Esophagus squamous epithelium (tissue), 4 donors: ENCODE results near the gene SLC12A8.

Experiments
- CTCF ChIP-seq, 6 experiments: fragments of 450-650 bp in 4 of 6; fragments of 200-600 bp in 2 of 6; sonication (generic) in 2 of 6; IDR thresholded peaks; one replicate each; pipeline ENCODE4 v1.5.1; 2016 to 2019; ENCODE audit warnings: antibody characterized with exemption in 6 of 6, mild to moderate bottlenecking in 4 of 6, moderate library complexity in 4 of 6
- POLR2A ChIP-seq, 4 donors: fragments of 450-650 bp; IDR thresholded peaks; one replicate each; pipeline ENCODE4 v1.6.1; 2017; ENCODE audit warnings: antibody characterized with exemption in 4 of 4, mild to moderate bottlenecking in 4 of 4, moderate library complexity in 3 of 4

- TF ChIP-seq POLR2A (IDR thresholded peaks at IDR 0.05) (no peak), CTCF (IDR thresholded peaks at IDR 0.05) (no peak)
Measured at GRCh38 chr3:125123451-125124305, 88.9 kb downstream of the SLC12A8 start.
